ENCODE measurements around the gene CACNA1S.

CACNA1S gene

GRCh38 chr1:201016211-201016651, 96.0 kb downstream of the CACNA1S start:
- Histone ChIP-seq H3K27ac (replicated peaks; ENCODE audit: low read length) (no peak overlapping the region), H3K4ac (ENCODE audit: low read length) (no peak overlapping the region), H3K4me2 (ENCODE audit: insufficient read depth, low read length, poor library complexity, severe bottlenecking) (no peak overlapping the region), H2BK5ac (ENCODE audit: low read length) (no peak overlapping the region), H3K14ac (ENCODE audit: low read length) (no peak overlapping the region), H3K4me1 (ENCODE audit: control insufficient read depth in 2 of 2, insufficient read depth in 1 of 2, low read depth in 1 of 2, low read length in 2 of 2) (peaks cover 20 to 25% of the 10 kb centered on the region in 2 donors), H3K36me3 (replicated peaks in 1 of 2; ENCODE audit: control insufficient read depth in 2 of 2, insufficient read depth in 2 of 2, low read length in 2 of 2) (peaks cover 0 to 1% of the 10 kb centered on the region in 2 donors), H3K79me1 (ENCODE audit: low read depth, low read length) (no peaks in the 10 kb centered on the region), H4K91ac (ENCODE audit: low read depth, low read length, poor library complexity) (no peak overlapping the region), H2BK15ac (ENCODE audit: low read length) (no peak overlapping the region), H3K23ac (ENCODE audit: low read depth, low read length, poor library complexity) (no peak overlapping the region), H2BK12ac (ENCODE audit: low read length) (no peak overlapping the region), H3K18ac (ENCODE audit: low read length) (no peak overlapping the region), H3K27me3 (ENCODE audit: control insufficient read depth in 3 of 3, insufficient read depth in 3 of 3, low read depth in 1 of 3, low read length in 3 of 3) (no peaks in the 10 kb centered on the region), H3K4me3 (ENCODE audit: low read length in 2 of 2) (no peak overlapping the region), H3K9ac (ENCODE audit: low read depth, low read length, poor library complexity) (no peak overlapping the region), H3K9me3 (replicated peaks in 1 of 2; ENCODE audit: control insufficient read depth in 2 of 2, insufficient read depth in 1 of 2, low read depth in 1 of 2, low read length in 2 of 2) (no peaks in the 10 kb centered on the region), H2BK120ac (ENCODE audit: low read depth, low read length) (no peak overlapping the region), H4K8ac (ENCODE audit: low read depth, low read length) (no peak overlapping the region), H2AK5ac (ENCODE audit: low read depth, low read length) (no peak overlapping the region), H2AFZ (ENCODE audit: low read length) (no peak overlapping the region)
- DNase-seq (ENCODE audit: low spot score), result no peak
- WGBS, 2 donors (ENCODE audit: extremely low coverage in 2 of 2, insufficient read length in 2 of 2, insufficient replicate concordance in 1 of 2), result no CpG with 5 or more reads among the region's 10 CpGs

GRCh38 chr1:201015551-201016091, 96.6 kb downstream of the CACNA1S start:
- no CpG with 5 or more reads among the region's 5 CpGs for WGBS, 2 donors (ENCODE audit: extremely low coverage in 2 of 2, insufficient read length in 2 of 2, insufficient replicate concordance in 1 of 2)
- Histone ChIP-seq H2BK5ac (ENCODE audit: low read length) (no peak overlapping the region), H2AK5ac (ENCODE audit: low read depth, low read length) (no peak overlapping the region), H3K9me3 (replicated peaks in 1 of 2; ENCODE audit: control insufficient read depth in 2 of 2, insufficient read depth in 1 of 2, low read depth in 1 of 2, low read length in 2 of 2) (no peaks in the 10 kb centered on the region), H2BK12ac (ENCODE audit: low read length) (no peak overlapping the region), H4K8ac (ENCODE audit: low read depth, low read length) (no peak overlapping the region), H2BK15ac (ENCODE audit: low read length) (no peak overlapping the region), H3K36me3 (replicated peaks in 1 of 2; ENCODE audit: control insufficient read depth in 2 of 2, insufficient read depth in 2 of 2, low read length in 2 of 2) (peaks cover 0 to 1% of the 10 kb centered on the region in 2 donors), H3K27me3 (ENCODE audit: control insufficient read depth in 3 of 3, insufficient read depth in 3 of 3, low read depth in 1 of 3, low read length in 3 of 3) (no peaks in the 10 kb centered on the region), H3K23ac (ENCODE audit: low read depth, low read length, poor library complexity) (peak overlapping the region; percentile 16), H2AFZ (ENCODE audit: low read length) (no peak overlapping the region), H2BK120ac (ENCODE audit: low read depth, low read length) (no peak overlapping the region), H3K79me1 (ENCODE audit: low read depth, low read length) (no peaks in the 10 kb centered on the region), H3K4ac (ENCODE audit: low read length) (no peak overlapping the region), H3K4me2 (ENCODE audit: insufficient read depth, low read length, poor library complexity, severe bottlenecking) (no peak overlapping the region), H3K4me3 (ENCODE audit: low read length in 2 of 2) (no peak overlapping the region), H3K27ac (replicated peaks; ENCODE audit: low read length) (no peak overlapping the region), H4K91ac (ENCODE audit: low read depth, low read length, poor library complexity) (no peak overlapping the region), H3K14ac (ENCODE audit: low read length) (no peak overlapping the region), H3K4me1 (ENCODE audit: control insufficient read depth in 2 of 2, insufficient read depth in 1 of 2, low read depth in 1 of 2, low read length in 2 of 2) (peaks cover 20 to 26% of the 10 kb centered on the region in 2 donors), H3K18ac (ENCODE audit: low read length) (no peak overlapping the region), H3K9ac (ENCODE audit: low read depth, low read length, poor library complexity) (no peak overlapping the region)
- DNase-seq (ENCODE audit: low spot score), result no peak

DNA sequence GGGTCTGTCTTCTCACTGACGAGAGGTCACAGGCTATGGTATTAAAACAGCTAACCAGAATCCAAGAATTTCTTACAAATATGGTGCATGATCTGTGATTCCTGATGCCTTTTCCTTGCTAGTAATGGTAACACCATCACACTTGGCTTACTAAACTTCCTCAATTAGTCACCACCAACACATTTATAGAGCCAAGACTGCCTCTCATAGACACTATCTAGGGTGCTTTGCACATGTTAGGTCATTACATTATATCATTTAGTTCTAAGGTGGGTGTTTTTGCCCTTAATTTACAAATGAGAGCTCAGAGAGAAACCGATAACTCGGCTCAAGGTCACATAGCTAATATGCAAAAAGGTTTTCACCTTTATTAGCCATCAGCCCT, 97.4 kb downstream of the CACNA1S start:
- no peaks in the 10 kb centered on the region for H3K9me3 ChIP-seq (replicated peaks in 1 of 2; ENCODE audit: control insufficient read depth in 2 of 2, insufficient read depth in 1 of 2, low read depth in 1 of 2, low read length in 2 of 2)
- H4K8ac ChIP-seq (ENCODE audit: low read depth, low read length), result no peak overlapping the region
- peaks cover 0 to 1% of the 10 kb centered on the region in 2 donors for H3K36me3 ChIP-seq (replicated peaks in 1 of 2; ENCODE audit: control insufficient read depth in 2 of 2, insufficient read depth in 2 of 2, low read length in 2 of 2)
- no peak overlapping the region for H3K18ac ChIP-seq (ENCODE audit: low read length)
- H2BK12ac ChIP-seq (ENCODE audit: low read length), result no peak overlapping the region
- no peak overlapping the region for H2BK15ac ChIP-seq (ENCODE audit: low read length)
- no peak overlapping the region for H3K4ac ChIP-seq (ENCODE audit: low read length)
- H2BK5ac ChIP-seq (ENCODE audit: low read length), result no peak overlapping the region
- no peak overlapping the region for H2AFZ ChIP-seq (ENCODE audit: low read length)
- H3K14ac ChIP-seq (ENCODE audit: low read length), result no peak overlapping the region
- no peak overlapping the region for H3K9ac ChIP-seq (ENCODE audit: low read depth, low read length, poor library complexity)
- DNase-seq (ENCODE audit: low spot score), result no peak
- no peaks in the 10 kb centered on the region for H3K79me1 ChIP-seq (ENCODE audit: low read depth, low read length)
- H3K4me1 ChIP-seq (ENCODE audit: control insufficient read depth in 2 of 2, insufficient read depth in 1 of 2, low read depth in 1 of 2, low read length in 2 of 2), result peaks cover 24 to 32% of the 10 kb centered on the region in 2 donors
- H3K27ac ChIP-seq (replicated peaks; ENCODE audit: low read length), result no peak overlapping the region
- no peak overlapping the region for H3K23ac ChIP-seq (ENCODE audit: low read depth, low read length, poor library complexity)
- no CpG with 5 or more reads among the region's 3 CpGs for WGBS, 2 donors (ENCODE audit: extremely low coverage in 2 of 2, insufficient read length in 2 of 2, insufficient replicate concordance in 1 of 2)
- H2AK5ac ChIP-seq (ENCODE audit: low read depth, low read length), result no peak overlapping the region
- H3K4me2 ChIP-seq (ENCODE audit: insufficient read depth, low read length, poor library complexity, severe bottlenecking), result no peak overlapping the region
- no peak overlapping the region for H3K4me3 ChIP-seq (ENCODE audit: low read length in 2 of 2)
- H4K91ac ChIP-seq (ENCODE audit: low read depth, low read length, poor library complexity), result no peak overlapping the region
- H3K27me3 ChIP-seq (ENCODE audit: control insufficient read depth in 3 of 3, insufficient read depth in 3 of 3, low read depth in 1 of 3, low read length in 3 of 3), result no peaks in the 10 kb centered on the region
- H2BK120ac ChIP-seq (ENCODE audit: low read depth, low read length), result no peak overlapping the region

GRCh38 chr1:201013991-201014815, 98.0 kb downstream of the CACNA1S start:
- Histone ChIP-seq H3K14ac (ENCODE audit: low read length) (peak overlapping the region; percentile 78), H2AFZ (ENCODE audit: low read length) (peak overlapping the region; percentile 65), H3K27ac (replicated peaks; ENCODE audit: low read length) (no peak overlapping the region), H3K23ac (ENCODE audit: low read depth, low read length, poor library complexity) (peak overlapping the region; percentile 40), H3K18ac (ENCODE audit: low read length) (peak overlapping the region; percentile 86), H2AK5ac (ENCODE audit: low read depth, low read length) (peak overlapping the region; percentile 67), H2BK12ac (ENCODE audit: low read length) (peak overlapping the region; percentile 8), H2BK15ac (ENCODE audit: low read length) (peak overlapping the region; percentile 57), H3K27me3 (ENCODE audit: control insufficient read depth in 3 of 3, insufficient read depth in 3 of 3, low read depth in 1 of 3, low read length in 3 of 3) (no peaks in the 10 kb centered on the region), H3K79me1 (ENCODE audit: low read depth, low read length) (no peaks in the 10 kb centered on the region), H3K4me2 (ENCODE audit: insufficient read depth, low read length, poor library complexity, severe bottlenecking) (no peak overlapping the region), H3K9me3 (replicated peaks in 1 of 2; ENCODE audit: control insufficient read depth in 2 of 2, insufficient read depth in 1 of 2, low read depth in 1 of 2, low read length in 2 of 2) (no peaks in the 10 kb centered on the region), H2BK5ac (ENCODE audit: low read length) (no peak overlapping the region), H3K4ac (ENCODE audit: low read length) (no peak overlapping the region), H3K36me3 (replicated peaks in 1 of 2; ENCODE audit: control insufficient read depth in 2 of 2, insufficient read depth in 2 of 2, low read length in 2 of 2) (peaks cover 0 to 1% of the 10 kb centered on the region in 2 donors), H3K9ac (ENCODE audit: low read depth, low read length, poor library complexity) (no peak overlapping the region), H2BK120ac (ENCODE audit: low read depth, low read length) (peak overlapping the region; percentile 21), H3K4me1 (ENCODE audit: control insufficient read depth in 2 of 2, insufficient read depth in 1 of 2, low read depth in 1 of 2, low read length in 2 of 2) (peaks cover 25 to 38% of the 10 kb centered on the region in 2 donors), H3K4me3 (ENCODE audit: low read length in 2 of 2) (no peak overlapping the region), H4K8ac (ENCODE audit: low read depth, low read length) (no peak overlapping the region), H4K91ac (ENCODE audit: low read depth, low read length, poor library complexity) (no peak overlapping the region)
- no peak for DNase-seq (ENCODE audit: low spot score)
- WGBS, 2 donors (ENCODE audit: extremely low coverage in 2 of 2, insufficient read length in 2 of 2, insufficient replicate concordance in 1 of 2), result no CpG with 5 or more reads among the region's 33 CpGs

All from neuronal stem cell (in vitro differentiated cells).